NCI-H82 treated with DMSO at 0.1 percent for 48 hours (cell line): Measurements from ENCODE around the gene PTGIS.

Source experiments
- DNase-seq: peaks from one replicate; lab custom pipeline; 2025; ENCODE audit not compliant: unreplicated experiment; lab: John Stamatoyannopoulos, UW

PTGIS gene

DNA sequence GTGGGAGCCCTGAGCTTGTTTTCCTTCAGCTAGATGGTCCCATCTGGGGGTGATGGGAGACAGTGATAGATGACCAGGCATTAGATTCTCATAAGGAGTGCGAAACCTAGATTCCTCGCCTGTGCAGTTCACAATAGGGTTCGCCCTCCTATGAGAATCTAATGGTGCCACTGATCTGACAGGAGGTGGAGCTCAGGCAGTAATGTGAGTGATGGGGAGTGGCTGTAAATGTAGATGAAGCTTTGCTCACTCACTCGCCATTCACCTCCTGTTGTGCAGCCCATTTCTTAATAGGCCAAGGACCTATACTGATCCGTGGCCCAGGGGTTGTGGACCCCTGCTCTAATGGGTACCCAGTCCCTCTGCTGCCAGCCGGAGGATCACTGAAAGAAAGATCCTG lies 64.8 kb downstream of the PTGIS start:
- no peak for DNase-seq

DNA sequence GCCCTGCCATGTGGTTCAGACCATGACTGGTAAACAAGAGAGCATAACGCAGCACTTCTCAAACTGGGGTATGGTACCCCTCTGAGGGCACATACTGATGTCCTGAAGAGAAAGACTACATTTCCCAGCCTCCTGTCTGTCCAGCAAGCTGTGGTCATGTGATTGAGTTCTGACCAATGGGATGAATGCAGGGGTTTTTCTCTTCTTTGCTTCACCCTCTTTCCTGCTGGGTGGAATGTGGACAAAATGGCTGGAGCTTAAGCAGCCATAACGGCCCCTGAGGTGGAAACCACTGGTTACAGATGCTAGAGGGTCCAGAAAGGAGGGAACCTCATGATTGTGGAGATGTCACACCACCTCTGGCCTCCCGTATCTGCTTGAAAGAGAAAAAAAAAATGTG lies 66.0 kb downstream of the PTGIS start:
- no peak for DNase-seq

DNA sequence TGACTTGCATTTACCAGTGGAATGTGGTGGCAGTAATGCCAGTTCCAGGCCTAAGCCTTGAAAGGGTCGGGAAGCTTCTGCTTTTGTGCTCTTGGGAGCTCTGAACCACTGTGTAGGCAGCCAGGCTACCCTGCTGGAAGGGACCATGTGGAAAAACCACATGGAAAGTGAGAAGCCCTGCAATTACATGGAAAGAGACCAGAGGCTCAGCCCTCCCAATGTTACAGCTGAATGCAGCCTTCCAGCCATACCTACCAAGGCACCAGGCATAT lies 70.6 kb downstream of the PTGIS start:
- no peak for DNase-seq

DNA sequence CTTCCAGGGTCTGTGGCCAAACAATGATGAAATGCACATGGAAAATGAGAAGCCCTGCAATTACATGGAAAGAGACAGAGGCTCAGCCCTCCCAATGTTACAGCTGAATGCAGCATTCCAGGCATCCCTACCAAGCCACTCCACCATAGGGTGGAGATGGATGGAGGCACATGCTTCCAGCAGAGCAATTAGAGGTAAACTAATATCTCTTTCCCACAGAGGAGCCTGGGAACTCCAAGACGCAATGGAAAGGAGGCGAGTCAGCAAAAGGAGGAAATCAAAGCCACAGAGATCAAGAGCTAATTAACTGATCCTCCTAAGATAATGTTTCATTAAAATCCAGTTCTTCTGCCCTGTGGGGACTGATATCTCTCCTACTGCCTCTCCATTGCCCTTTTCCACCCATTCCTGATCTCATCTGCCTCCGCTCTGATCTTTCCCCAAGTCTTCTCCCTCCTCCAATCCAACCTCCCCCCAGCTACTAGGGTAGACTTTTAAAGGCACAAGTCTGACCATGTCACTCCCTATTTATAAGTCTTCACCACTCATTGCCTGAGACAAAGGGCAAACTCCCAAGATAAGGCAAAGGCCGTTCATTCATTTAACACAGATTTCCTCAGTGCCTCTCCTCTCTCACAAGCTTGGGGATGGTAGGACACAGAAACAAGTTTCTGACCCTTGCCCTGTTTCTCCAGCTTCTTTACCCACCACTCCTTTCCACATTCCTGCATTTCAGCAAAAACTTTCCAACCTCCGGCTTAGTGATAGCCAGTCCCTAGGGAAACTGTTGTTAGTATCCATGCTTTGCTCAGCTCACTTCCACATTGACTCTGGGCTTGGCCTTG lies 71.2 kb downstream of the PTGIS start:
- DNase-seq: no peak

DNA sequence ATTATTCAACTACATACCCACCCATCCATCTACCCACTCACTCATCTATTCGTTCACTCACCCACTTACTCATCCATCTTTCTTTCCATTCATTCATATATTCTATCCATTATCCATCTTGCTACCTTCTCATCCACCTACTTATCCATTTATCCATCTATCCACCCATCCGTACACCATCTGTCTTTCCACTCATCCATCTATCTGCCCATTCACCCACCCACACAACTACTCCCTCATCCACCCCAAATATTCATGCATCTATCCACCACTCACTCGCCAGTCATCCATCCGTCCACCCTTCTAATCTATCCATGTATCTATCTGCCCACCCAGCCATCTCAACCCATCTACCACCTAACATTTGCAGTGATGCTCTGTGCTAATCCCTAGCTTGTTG lies 71.9 kb downstream of the PTGIS start:
- no peak for DNase-seq

DNA sequence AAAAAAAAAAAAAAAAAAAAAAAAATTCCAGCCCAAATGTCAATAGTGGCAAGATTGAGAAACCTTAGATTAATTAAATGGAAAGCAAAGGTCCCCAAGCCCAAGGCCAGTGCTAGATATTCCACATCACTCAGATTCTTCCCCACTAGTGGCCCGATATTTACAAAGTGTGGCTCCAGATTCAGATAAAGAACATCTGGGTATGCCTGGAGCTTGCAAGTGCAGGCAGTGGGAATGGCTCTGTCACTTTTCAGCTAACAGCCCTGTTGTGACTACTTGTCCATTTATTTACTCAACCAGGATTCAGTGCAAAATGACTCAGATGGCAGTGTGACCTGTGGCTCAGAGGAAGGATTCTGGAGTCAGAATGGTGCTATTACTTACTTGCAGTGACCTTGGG lies 77.2 kb downstream of the PTGIS start:
- DNase-seq: no peak

DNA sequence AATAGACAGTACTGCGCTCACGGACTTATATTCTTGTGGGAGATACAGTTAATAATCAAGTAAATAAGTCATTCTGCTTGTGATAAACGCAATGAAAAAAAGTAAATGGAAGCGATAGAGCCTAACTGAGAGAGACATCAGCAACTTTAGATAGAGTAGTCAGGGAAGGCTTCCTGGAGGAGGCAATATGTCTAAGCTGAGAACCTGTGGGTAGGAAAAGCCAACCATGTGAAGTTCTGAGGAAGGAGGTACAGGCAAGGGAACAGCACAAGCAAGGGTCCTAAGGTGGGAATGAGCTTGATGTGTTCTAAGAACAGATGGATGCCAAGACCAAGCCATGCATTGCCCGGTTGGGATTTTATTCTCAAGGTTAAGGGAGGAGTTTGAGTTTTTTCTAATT lies 78.2 kb downstream of the PTGIS start:
- no peak for DNase-seq

DNA sequence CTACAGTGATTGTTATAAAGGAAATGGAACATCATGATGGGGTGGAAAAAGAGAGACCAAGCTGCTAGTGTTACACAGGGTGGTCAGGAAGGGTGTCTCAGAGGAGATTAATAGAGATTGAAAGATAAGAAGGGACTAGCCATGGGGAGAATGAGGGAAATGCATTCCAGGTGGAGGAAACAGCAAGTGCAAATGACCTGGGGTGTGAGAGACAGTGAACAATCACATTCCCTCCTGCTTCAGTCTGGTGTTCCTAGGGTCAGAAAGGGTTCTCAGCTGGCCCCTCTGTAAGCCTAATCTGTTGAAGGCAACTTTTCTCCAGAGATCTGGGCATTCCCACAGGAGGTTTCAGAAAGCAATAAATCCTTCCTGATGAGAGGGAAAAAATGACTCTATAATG lies 81.9 kb downstream of the PTGIS start:
- DNase-seq: no peak

DNA sequence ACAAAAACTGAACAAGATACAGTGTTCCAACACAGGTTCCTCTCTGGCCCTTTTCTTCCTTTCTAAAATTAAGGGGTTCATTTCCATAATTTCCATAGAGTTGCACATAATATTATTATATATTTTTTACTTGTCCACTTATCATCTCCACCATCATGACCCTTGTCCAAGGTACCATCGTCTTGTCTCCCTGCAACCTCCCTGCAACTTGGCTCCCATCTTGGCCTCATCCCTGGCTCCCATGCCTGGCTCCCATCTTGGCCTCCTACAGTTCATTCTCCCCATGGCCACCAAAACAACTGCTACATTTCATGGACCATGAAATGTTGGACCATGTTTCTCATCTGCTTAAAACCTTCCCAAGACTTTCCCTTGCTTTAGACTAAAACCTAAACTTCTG lies 82.4 kb downstream of the PTGIS start:
- DNase-seq: no peak

DNA sequence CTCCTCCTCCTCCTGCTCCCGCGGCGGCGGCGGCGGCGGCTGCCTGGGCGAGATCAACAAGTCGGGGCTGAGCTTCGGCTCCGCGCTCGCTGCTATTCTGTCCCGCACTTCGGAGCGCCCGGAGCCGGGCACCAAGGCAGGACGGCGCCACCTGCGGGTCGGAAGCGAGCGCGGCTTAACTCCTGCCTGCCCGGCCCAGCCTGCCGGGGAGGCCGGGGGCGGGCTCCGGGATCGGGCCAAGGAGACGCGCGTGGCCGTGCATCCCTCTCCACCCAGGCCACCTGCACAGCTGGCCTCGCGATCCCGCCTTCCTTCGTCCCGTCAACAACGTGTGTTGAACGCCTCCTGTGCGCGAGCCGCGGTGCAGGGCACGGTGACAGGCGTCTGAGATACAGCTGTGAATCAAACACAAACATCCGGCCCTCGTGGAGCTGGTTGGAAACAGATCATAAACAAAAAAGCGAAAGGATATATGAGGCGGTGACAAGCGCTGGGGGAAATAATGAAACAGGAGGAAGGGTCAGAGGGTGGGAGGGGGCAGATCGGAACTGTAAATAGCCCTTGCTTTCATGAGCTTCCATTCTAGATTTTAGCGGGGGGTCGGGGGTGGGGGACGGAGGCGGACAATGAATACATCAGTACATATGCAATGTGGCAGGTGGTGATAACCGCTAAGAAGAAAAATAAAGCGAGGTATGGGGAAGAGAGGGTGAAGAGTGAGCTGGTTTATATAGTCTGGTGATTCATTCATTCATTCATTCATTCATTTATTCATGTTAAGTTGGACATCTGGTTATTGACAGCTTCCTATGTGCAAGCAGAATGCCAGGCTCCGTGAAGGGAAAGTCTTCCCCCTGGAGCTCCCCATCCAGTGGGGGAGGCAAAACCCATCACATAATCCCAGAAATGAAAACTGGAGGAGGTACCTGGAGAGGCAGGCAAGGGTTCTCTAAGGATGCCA lies 83.5 kb downstream of the PTGIS start:
- peak; percentile 77 for DNase-seq

DNA sequence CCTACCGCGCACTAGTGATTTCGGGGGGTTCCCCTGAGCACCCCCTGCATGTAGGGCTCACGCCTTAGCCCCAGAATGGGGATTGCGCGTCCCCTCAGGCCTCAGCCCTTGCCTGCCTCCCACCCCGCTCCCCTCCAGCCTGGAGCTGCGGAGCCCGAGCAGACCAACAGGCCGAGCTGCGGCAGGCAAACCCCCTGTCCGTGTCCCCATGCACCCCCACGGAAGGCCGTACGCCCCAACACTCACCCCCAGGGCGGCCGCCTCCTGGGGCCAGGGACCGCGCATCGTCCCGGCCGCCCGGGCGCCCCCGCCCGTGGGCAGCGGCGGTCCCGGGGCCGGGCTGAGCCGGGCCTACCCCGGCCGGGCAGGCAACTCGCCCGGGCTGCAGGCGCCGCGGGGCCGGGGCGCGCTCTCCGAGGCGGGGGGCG lies 84.2 kb downstream of the PTGIS start:
- no peak for DNase-seq

DNA sequence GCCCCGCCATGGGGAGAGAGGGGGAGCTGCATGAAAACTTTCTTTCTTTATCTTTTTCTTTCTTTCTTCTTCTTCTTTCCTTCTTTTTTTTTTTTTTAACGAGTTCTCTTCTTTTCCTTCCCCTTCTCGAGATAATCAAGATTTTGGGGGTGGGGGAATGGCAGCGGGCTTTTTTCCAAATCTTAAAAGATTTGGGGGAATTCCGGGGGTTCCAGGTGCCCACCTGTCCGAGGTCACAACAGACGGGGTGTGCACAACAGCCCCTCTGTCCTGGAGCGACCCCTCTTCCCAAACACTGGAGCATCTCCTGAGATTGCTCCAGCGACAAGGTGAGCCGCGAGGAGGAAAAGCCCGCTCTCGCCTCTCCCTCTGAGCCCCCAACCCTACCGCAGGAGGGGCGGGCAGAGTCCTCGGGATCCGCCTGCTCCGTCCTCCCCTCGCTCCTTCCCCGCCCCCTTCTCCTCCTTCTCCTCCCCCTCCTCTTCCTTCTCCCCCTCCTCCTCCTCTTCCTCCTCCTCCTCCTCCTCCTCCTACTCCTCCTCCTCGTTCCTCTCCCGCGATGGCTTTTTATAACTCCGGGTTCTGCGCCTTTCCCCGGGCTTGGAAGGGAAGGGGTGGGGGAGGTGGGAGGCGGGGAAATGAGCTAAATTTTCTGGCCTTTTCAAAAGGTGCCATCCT lies 84.8 kb downstream of the PTGIS start:
- DNase-seq: peak; percentile 46

DNA sequence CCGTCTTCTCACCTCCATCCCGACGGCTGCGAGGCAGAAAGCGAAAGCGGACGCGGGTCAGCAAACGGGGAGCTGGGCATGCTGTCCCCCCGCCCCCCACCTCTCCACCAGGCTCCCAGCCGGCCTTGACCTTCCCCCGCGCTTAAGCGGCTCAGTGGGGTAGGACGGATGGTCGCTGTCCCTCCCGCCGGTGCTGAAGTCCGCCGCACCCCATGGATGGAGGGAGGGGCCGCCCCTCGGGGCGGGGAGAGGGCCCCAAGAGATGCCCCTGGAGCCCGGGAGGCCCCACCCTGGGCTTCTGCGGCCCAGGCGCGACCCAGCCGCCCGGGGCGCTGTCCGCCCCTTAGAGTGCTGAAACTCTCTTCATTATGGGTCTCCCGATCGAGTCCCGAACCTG lies 85.3 kb downstream of the PTGIS start, which contains the start of gene KCNB1:
Gene KCNB1, minus strand, starts transcription at position 48 of the 397 bp plus-strand sequence. CDS start 188 bp downstream, outside the sequence.
- no peak for DNase-seq

DNA sequence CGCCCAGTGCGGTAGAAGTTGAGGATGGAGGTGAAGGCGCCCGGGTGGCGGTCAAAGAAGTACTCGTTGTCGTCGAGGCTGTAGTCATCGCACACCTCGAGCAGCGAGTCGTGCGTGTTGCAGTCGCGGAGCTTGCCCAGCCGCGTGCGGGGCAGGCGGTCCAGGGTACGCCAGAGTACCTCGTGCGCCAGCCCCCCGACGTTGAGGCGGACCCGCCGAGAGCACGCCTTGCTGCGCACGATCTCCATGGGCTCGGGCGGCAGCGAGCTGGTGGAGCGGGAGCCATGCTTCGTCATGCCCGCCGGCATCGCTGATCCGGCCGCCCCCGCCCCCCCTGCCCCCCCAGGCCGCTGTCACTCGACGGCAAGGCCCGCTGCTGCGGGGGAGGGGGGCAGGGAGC lies 85.8 kb downstream of the PTGIS start:
- no peak for DNase-seq

DNA sequence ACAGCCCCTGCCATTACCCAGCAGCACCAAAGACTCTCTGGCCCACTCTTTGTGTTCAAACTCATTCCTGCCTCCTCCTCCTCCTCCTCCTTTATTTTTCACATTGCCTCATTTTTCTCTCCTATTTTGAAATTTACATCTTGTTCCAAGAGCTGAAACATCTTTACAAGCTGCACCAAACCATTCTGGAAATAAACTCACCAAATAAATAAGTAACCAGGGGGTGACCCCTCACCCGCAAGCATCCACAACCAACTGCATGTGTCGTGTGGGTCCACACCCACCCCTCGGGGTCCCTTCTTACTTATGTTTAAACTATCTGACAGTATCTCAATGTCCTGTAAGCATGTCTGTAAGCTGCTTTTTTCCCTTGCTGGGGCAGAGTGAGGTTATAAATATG lies 86.8 kb downstream of the PTGIS start:
- DNase-seq: no peak

DNA sequence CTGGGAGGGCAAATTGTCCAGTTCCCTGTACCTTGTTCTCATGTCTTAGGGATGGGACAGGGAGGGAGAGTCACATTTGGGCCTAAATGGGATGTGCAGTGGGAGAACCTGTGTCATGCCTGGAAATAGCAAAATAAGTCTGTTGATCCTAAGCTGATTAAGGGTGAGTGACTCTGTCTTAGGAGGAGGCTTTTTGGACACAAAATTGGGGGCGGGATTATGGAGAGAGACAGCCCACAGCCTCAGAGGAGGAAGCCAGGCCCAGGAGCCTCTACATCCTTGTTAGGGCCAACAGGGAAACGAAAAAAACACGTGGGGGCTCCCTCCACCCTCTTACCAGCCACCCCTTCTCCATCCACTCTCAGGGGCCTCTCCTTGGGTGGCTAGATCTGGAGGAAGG lies 87.7 kb downstream of the PTGIS start:
- DNase-seq: peak; percentile 96

DNA sequence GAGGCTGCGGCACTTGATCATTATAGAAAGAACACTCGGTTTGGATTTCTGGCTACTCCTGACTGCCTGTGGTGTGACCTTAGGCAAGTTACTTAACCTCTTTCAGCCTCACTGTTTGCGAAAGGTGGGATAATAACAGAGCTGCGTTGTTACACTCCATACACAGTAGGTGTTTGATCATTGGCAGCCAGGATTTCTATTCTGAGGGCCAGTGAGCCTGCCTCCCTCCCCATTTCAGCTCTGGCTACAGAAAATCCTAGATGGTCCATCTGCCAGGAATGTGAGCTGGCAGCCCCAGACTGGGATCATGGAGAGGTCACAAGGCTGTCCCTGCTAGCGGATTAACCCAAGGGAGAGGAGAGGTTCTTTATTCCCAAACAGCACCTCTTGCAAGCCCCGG lies 88.2 kb downstream of the PTGIS start:
- DNase-seq: peak; percentile 96

DNA sequence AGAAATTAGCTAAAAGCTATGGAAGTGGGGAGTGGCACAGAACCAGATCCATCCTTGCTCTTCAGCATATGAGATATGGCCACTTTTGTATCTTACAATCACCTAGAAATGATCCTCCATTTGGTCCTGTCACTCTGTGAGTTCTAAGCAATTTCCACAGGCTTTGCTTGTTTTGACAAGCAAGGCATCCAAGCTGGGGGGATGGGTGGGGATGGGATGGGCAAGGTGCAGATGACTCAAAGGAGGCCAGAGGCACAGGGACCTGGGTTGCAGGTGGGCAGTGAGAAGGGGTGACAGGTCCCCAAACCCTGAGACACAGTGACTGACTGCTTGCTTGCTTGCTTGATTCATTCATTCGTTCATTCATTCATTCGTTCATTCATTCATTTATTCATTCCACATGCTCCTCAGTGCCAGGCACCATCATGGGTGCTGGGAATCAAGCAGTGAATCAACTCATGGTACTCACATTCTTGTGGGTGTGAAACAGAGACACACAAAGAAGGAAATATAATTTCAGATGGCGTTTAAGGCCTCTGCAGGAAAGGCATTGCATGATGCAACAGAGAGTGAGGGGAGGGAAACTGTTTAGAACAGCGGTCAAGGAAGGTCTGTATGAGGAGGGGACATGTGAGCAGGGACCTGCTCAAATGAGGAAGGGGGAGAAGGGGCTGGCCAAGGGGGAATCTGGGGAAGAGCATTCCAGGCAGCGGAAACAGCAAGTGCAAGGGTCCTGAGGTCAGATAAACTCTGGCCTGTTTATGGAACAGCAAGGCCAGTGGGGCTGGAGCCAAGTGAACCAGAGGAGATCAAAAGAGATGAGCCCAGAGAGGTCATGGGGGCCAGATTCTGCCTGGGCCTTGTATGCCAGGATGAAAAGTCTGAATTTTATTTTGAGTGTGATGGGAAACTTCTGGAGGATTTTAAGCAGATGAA lies 88.9 kb downstream of the PTGIS start:
- no peak for DNase-seq

DNA sequence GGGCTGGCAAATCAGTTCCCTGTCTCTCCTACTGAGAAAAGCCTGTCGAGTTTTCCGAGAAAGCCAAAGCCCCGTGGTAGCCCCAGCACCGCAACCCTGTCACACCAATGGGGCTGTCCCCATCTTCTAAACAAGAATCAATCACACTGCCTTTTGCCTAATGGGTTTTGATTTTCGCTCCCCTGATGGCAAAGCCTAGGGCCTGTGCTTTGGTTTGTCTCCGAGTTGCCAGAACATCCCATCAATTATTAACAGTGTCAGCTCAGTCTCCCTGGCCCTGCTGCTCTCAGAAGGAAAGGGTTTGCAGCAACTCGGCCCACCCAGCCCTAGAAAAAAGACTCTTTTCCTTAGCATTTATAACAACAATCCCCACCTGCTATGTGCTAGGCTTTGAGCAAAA lies 89.7 kb downstream of the PTGIS start:
- DNase-seq: no peak

DNA sequence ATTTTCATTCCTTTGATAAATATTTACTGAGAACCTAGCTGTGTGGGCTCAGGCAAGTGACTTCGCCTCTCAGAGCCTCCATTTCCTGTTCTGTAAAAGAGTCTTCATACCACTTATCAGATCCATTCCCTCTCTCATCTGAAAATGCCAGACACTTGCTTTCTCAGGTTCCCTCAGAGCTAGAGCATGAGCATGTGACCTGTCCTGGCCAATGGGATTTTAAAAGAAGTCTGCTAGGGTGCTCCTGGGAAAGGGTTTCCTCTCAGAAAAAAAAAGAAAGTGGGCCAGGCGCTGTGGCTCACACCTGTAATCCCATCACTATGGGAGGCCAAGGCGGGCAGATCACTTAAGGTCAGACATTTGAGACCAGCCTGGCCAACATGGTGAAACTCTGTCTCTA lies 90.7 kb downstream of the PTGIS start:
- DNase-seq: no peak

DNA sequence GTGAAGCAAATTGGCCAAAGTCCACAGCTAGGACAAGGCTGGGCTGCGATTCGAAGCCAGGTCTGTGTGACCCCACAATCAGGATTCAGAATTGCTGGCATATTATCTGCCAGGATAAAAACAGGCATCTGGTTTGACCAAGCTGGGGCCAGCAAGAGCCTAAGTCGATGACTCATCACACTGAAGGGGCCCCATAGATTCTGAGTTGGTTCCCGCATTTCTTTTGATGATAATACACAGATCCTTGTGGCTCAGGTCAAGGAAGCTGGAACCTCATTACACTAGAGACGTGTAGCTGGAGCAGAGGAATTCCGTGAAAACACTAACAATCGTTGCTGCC lies 92.0 kb downstream of the PTGIS start:
- no peak for DNase-seq
